NCI-H2171 treated with DMSO at 0.1 percent for 48 hours (cell line): Measurements from ENCODE around the gene MARF1.
"Not testable (repeated sequence)": the region's sequence is repeated elsewhere in the genome, so short reads cannot be mapped to it uniquely, and the experiment has no call there.

Experiments used
- DNase-seq: peaks from one replicate; lab custom pipeline; 2025; lab: John Stamatoyannopoulos, UW

The MARF1 gene

GRCh38 chr16:15643048-15643945, at the start of gene MARF1:
MARF1 (minus strand) TSS chr16:15643154; CDS start chr16:15639233, 3,921 bp downstream.
- DNase-seq = peak; percentile 96

GRCh38 chr16:15692508-15692907, 49.6 kb upstream of the MARF1 start:
- not testable (repeated sequence) for DNase-seq

DNA sequence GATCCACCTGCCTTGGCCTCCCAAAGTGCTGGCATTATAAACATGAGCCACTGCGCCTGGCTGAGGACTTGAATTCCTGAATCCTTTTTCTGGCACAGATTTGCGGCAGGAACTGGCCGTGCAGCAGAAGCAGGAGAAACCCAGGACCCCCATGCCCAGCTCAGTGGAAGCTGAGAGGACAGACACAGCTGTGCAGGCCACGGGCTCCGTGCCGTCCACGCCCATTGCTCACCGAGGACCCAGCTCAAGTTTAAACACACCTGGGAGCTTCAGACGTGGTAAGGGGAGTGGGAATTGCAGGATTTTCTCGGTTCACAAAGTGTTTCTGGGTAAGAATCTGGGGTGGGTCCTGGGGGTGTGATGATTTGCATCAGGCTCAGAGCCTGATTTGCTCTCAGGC, 48.1 kb upstream of the MARF1 start:
- DNase-seq = no peak

DNA sequence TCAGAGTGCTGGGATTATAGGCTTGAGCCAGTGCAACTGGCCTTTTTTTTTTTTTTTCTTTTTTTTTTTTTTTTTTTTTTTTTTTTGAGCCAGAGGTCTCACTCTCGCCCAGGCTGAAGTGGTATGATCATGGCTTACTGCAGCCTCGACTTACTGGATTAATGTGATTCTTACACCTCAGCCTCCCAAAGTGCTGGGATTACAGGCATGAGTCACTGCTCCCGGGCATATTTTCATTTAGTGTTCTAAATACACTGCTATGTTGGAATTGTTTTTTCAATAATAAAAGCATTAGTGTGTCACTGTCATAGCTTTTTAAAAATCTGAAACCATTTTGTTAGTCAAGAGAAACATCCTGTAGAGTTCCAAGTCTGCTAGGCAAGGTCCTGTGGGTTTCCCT, 47.3 kb upstream of the MARF1 start:
- no peak for DNase-seq

DNA sequence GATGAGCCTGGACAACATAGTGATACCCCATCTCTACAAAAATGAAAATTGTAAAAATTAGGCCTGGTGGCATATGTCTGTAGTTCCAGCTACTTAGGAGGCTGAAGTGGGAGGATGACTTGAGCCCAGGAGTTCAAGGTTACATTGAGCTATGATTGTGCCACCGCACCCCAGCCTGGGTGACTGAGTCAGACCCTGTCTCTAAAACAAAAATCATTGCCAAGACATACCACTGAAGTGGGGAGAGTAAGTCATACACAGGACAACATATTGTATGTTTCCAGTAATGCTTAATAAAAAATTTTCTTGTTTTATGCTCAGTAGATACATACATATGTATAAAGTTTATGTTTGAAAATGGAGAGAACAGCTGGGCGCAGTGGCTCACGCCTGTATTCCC, 46.3 kb upstream of the MARF1 start:
- DNase-seq = no peak

DNA sequence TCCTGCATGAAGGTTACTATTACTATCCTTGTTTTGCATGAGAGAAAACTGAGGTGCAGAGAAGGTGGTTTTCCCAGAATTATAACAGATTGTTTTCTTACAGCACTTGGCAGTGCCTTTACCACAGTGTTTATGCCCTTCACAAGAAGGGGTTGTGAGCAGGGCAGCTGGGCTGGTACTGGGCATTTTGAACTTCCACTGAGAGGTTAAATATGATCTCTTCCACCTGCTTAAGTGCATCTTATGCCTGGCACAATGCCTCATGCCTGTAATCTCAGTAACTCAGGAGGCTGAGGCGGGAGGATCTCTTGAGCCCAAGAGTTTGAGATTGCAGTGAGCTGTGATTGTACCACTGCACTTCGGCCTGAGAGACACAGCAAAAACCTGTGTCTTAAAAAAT, 43.3 kb upstream of the MARF1 start:
- DNase-seq = no peak

GRCh38 chr16:15682105-15682570, 39.2 kb upstream of the MARF1 start:
- no peak for DNase-seq

GRCh38 chr16:15677447-15677846, 34.5 kb upstream of the MARF1 start:
- no peak for DNase-seq

DNA sequence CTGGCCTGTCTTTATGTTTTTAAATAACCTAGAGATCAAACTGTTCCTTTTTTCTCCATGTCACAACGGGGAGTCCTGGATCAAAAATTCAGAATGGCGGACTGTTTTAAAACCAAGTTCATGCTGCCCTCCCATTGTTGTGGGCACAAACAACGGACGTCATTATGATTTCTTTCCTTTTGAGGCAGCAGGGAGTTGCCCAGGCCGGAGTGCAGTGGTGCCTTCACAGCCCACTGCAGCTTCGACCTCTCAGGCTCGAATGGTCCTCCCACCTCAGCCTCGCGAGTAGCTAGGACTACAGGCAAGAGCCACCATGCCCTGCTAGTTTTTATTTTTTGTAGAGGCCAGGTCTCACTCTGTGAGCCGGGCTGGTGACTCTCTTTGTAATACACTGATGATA, 33.6 kb upstream of the MARF1 start:
- DNase-seq = no peak

DNA sequence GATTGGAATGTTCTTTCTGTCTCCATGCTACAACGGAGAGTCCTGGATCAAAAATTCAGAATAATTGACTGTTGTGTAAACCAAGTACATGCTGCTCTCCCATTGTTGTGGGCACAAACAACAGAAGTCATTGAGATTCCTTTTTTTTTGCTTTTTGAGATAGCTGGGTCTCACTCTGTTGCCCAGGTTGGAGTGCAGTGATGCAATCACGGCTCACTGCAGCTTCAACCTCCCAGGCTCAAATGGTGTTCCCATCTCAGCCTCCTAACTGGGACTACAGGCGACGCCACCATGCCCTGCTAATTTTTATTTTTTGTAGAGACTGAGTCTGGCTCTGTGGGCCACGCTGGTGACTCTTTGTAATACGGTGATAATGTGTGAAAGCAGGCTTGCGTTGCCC, 31.6 kb upstream of the MARF1 start:
- no peak for DNase-seq

GRCh38 chr16:15672514-15673167, 29.7 kb upstream of the MARF1 start:
- no peak for DNase-seq

- DNase-seq = not testable (repeated sequence)
Observed at GRCh38 chr16:15672127-15672513, 29.2 kb upstream of the MARF1 start.

DNA sequence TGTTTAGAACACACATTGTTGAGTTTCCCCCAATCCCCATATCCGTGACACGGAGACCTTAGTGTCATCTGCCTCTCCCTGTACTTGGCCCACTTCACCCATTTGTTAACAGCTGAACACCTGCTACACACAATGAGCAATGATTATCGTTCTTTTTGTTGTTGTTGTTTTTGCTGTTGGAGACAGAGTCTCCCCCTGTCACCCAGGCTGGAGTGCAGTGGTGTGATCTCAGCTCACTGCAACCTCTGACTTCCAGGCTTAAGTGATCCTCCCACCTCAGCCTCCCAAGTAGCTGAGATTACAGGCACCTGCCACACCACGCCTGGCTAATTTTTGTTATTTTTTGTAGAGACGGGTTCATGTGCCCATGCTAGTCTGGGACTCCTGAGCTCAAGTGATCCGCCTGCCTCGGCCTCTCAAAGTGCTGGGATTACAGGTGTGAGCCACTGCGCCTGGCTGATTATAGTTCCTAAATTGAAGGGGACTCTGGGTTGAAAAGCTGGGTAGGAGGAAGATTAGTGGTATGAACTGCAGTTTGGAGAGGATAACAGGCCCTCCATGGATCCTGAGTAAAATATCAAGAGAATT, 28.7 kb upstream of the MARF1 start:
- no peak for DNase-seq

- DNase-seq = no peak
Observed at GRCh38 chr16:15667091-15667742, 24.3 kb upstream of the MARF1 start.

DNA sequence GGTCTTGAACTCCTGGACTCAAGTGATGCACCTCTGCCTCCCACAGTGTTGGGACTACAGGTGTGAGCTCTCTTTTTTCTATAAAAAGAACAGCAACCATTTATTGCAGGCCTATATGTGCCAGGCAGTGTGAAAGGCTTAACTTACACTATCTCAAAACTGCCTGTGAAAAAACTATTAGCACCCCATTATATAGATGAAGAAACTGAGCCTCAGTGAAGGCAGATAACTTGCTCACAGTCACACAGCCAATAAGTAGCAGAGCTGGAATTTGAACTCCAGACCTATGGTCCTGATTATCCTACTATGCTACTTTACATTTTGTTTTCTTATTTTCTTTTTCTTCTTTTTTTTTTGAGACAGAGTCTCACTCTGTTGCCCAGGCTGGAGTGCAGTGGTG, 22.2 kb upstream of the MARF1 start:
- DNase-seq = no peak

GRCh38 chr16:15660203-15660601, 17.2 kb upstream of the MARF1 start:
- no peak for DNase-seq

- DNase-seq = no peak
Observed at GRCh38 chr16:15658556-15658955, 15.6 kb upstream of the MARF1 start.

DNA sequence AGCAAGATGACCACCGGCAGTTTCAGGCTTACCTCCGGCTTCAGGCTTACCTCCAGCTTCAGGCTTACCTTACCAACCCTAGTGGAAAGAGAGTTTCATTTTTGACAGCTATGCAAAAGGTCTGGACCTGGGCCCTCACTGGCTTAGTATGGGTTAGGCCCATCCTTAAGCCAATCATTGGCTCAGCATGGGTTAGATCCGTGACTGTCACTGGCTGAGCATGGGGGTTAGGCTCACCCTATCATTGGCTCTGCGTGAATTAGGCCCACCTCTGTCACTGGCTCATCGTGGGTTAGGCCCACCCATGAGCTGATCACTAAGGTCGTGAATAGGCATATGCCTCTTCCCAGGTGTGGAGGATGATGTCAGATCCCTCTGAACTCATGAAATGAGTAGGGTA, 15.2 kb upstream of the MARF1 start:
- no peak for DNase-seq

DNA sequence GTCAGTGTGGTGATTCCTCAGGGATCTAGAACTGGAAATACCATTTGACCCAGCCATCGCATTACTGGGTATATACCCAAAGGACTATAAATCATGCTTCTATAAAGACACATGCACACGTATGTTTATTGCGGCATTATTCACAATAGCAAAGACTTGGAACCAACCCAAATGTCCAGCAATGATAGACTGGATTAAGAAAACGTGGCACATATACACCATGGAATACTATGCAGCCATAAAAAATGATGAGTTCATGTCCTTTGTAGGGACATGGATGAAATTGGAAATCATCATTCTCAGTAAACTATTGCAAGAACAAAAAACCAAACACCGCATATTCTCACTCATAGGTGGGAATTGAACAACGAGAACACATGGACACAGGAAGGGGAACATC, 12.6 kb upstream of the MARF1 start:
- DNase-seq = not testable (repeated sequence)

DNA sequence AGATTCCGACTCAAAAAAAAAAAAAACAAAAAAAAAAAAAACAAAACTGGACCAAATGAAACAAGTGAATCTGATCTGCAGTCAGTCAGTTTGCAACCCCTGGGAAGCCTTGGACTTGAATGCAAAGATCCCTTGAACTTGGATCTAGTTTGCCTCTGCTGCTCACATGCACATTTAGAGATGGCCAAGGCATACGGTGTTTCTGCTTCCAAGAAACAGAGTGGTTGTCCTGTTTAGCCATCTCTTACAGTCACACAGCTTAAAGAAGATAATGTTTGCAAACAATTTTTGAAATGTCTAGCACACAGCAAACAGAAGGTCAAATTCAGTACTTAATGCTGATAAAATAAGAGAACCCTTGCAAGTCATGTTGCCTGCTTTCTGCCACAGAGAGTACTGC, 11.6 kb upstream of the MARF1 start:
- no peak for DNase-seq

- DNase-seq = no peak
Observed at GRCh38 chr16:15653227-15653626, 10.3 kb upstream of the MARF1 start.

- DNase-seq = no peak
Observed at GRCh38 chr16:15652293-15653001, 9.5 kb upstream of the MARF1 start.
